ENCODE results near the gene PAPPA. TPM values are rescaled to one million over a fixed set of nuclear protein-coding genes. Genes with fewer than 3 reads are reported as not detected.

Gene PAPPA
- total RNA-seq, 1 experiment from 2014 or later: 2.5 TPM

GRCh38 chr9:116212986-116213692 is 59.5 kb downstream of the PAPPA start:
- Histone ChIP-seq H3K9me3 (replicated peaks) (no peaks in the 10 kb centered on the region), H3K4me1 (peaks cover 42% of the 10 kb centered on the region), H3K27me3 (no peaks in the 10 kb centered on the region), H3K36me3 (0 out of 2 replicates have a peak, but pooled peaks cover 3% of the 10 kb centered on the region), H3K27ac (peak overlapping the region; percentile 89), H3K4me3 (no peak overlapping the region)
- peak; percentile 73 to 87 for DNase-seq

GRCh38 chr9:116213693-116214047 is 60.1 kb downstream of the PAPPA start:
- H3K36me3 ChIP-seq: no peaks in the 10 kb centered on the region
- DNase-seq: peak; percentile 66 to 89
- no peaks in the 10 kb centered on the region for H3K9me3 ChIP-seq (replicated peaks)
- no peak overlapping the region for H3K4me3 ChIP-seq
- peak overlapping the region; percentile 89 for H3K27ac ChIP-seq
- peaks cover 37% of the 10 kb centered on the region for H3K4me1 ChIP-seq
- no peaks in the 10 kb centered on the region for H3K27me3 ChIP-seq

- no peak overlapping the region for H3K4me3 ChIP-seq
- H3K27me3 ChIP-seq: no peaks in the 10 kb centered on the region
- no peaks in the 10 kb centered on the region for H3K9me3 ChIP-seq (replicated peaks)
- H3K27ac ChIP-seq: no peak overlapping the region
- no peaks in the 10 kb centered on the region for H3K36me3 ChIP-seq
- peaks cover 16% of the 10 kb centered on the region for H3K4me1 ChIP-seq
- no peak for DNase-seq
Observed at GRCh38 chr9:116218399-116218798, 64.8 kb downstream of the PAPPA start.

- H3K4me3 ChIP-seq: no peak overlapping the region
- no peak overlapping the region for H3K27ac ChIP-seq
- peak; percentile 8 to 24 for DNase-seq
- H3K36me3 ChIP-seq: no peaks in the 10 kb centered on the region
- no peaks in the 10 kb centered on the region for H3K9me3 ChIP-seq (replicated peaks)
- H3K27me3 ChIP-seq: no peaks in the 10 kb centered on the region
- peaks cover 18% of the 10 kb centered on the region for H3K4me1 ChIP-seq
Observed at GRCh38 chr9:116219686-116220085, 66.1 kb downstream of the PAPPA start.

GRCh38 chr9:116223926-116224325 is 70.3 kb downstream of the PAPPA start:
- peaks cover 23% of the 10 kb centered on the region for H3K4me1 ChIP-seq
- H3K27ac ChIP-seq: peak overlapping the region; percentile 25; the same call in 1 of the 2 replicates
- H3K36me3 ChIP-seq: no peaks in the 10 kb centered on the region
- no peaks in the 10 kb centered on the region for H3K9me3 ChIP-seq (replicated peaks)
- no peak overlapping the region for H3K4me3 ChIP-seq
- no peaks in the 10 kb centered on the region for H3K27me3 ChIP-seq
- DNase-seq: peak; percentile 72 to 84

- Histone ChIP-seq H3K36me3 (no peaks in the 10 kb centered on the region), H3K4me1 (peaks cover 37% of the 10 kb centered on the region), H3K27me3 (no peaks in the 10 kb centered on the region), H3K9me3 (replicated peaks) (no peaks in the 10 kb centered on the region), H3K27ac (no peak overlapping the region), H3K4me3 (no peak overlapping the region)
- no peak for DNase-seq
Observed at GRCh38 chr9:116230051-116230632, 76.6 kb downstream of the PAPPA start.

- Histone ChIP-seq H3K27me3 (no peaks in the 10 kb centered on the region), H3K27ac (peak overlapping the region; percentile 28), H3K4me1 (peaks cover 37% of the 10 kb centered on the region), H3K36me3 (no peaks in the 10 kb centered on the region), H3K4me3 (no peak overlapping the region), H3K9me3 (replicated peaks) (no peaks in the 10 kb centered on the region)
- DNase-seq: peak; percentile 78 to 94
Observed at GRCh38 chr9:116232424-116233159, 79.0 kb downstream of the PAPPA start.

GRCh38 chr9:116233160-116233530 is 79.6 kb downstream of the PAPPA start:
- no peak for DNase-seq
- Histone ChIP-seq H3K27ac (peak overlapping the region; percentile 28), H3K9me3 (replicated peaks) (no peaks in the 10 kb centered on the region), H3K4me1 (peaks cover 37% of the 10 kb centered on the region), H3K27me3 (no peaks in the 10 kb centered on the region), H3K4me3 (no peak overlapping the region), H3K36me3 (no peaks in the 10 kb centered on the region)

GRCh38 chr9:116234081-116234480 is 80.5 kb downstream of the PAPPA start:
- Histone ChIP-seq H3K27me3 (no peaks in the 10 kb centered on the region), H3K27ac (peak overlapping the region; percentile 28), H3K4me3 (no peak overlapping the region), H3K4me1 (peaks cover 37% of the 10 kb centered on the region), H3K36me3 (no peaks in the 10 kb centered on the region), H3K9me3 (replicated peaks) (no peaks in the 10 kb centered on the region)
- peak; percentile 60 to 61 for DNase-seq

GRCh38 chr9:116236979-116237378 is 83.4 kb downstream of the PAPPA start:
- Histone ChIP-seq H3K9me3 (replicated peaks) (no peaks in the 10 kb centered on the region), H3K4me1 (peaks cover 26% of the 10 kb centered on the region), H3K36me3 (no peaks in the 10 kb centered on the region), H3K27ac (no peak overlapping the region), H3K27me3 (no peaks in the 10 kb centered on the region), H3K4me3 (no peak overlapping the region)
- no peak for DNase-seq

GRCh38 chr9:116237456-116237855 is 83.9 kb downstream of the PAPPA start:
- no peaks in the 10 kb centered on the region for H3K36me3 ChIP-seq
- DNase-seq: no peak
- H3K4me3 ChIP-seq: no peak overlapping the region
- H3K27me3 ChIP-seq: no peaks in the 10 kb centered on the region
- no peak overlapping the region for H3K27ac ChIP-seq
- peaks cover 22% of the 10 kb centered on the region for H3K4me1 ChIP-seq
- no peaks in the 10 kb centered on the region for H3K9me3 ChIP-seq (replicated peaks)

GRCh38 chr9:116238225-116238624 is 84.6 kb downstream of the PAPPA start:
- H3K9me3 ChIP-seq (replicated peaks): no peaks in the 10 kb centered on the region
- no peaks in the 10 kb centered on the region for H3K36me3 ChIP-seq
- no peaks in the 10 kb centered on the region for H3K27me3 ChIP-seq
- H3K4me1 ChIP-seq: peaks cover 14% of the 10 kb centered on the region
- H3K27ac ChIP-seq: no peak overlapping the region
- no peak overlapping the region for H3K4me3 ChIP-seq
- no peak for DNase-seq

GRCh38 chr9:116238776-116239340 is 85.3 kb downstream of the PAPPA start:
- H3K4me3 ChIP-seq: no peak overlapping the region
- DNase-seq: no peak
- peaks cover 8% of the 10 kb centered on the region for H3K4me1 ChIP-seq
- no peaks in the 10 kb centered on the region for H3K36me3 ChIP-seq
- H3K27ac ChIP-seq: no peak overlapping the region
- H3K9me3 ChIP-seq (replicated peaks): no peaks in the 10 kb centered on the region
- H3K27me3 ChIP-seq: no peaks in the 10 kb centered on the region

GRCh38 chr9:116243708-116244107 is 90.1 kb downstream of the PAPPA start:
- H3K9me3 ChIP-seq (replicated peaks): no peaks in the 10 kb centered on the region
- H3K27me3 ChIP-seq: no peaks in the 10 kb centered on the region
- no peak for DNase-seq
- H3K4me3 ChIP-seq: no peak overlapping the region
- H3K4me1 ChIP-seq: peaks cover 5% of the 10 kb centered on the region
- no peak overlapping the region for H3K27ac ChIP-seq
- H3K36me3 ChIP-seq: no peaks in the 10 kb centered on the region; the same call in 1 of the 2 replicates

GRCh38 chr9:116247284-116247683 is 93.7 kb downstream of the PAPPA start:
- no peaks in the 10 kb centered on the region for H3K27me3 ChIP-seq
- no peak for DNase-seq
- H3K4me1 ChIP-seq: peaks cover 5% of the 10 kb centered on the region
- H3K4me3 ChIP-seq: no peak overlapping the region
- no peak overlapping the region for H3K27ac ChIP-seq
- peaks cover 2% of the 10 kb centered on the region; the same call in 1 of the 2 replicates for H3K36me3 ChIP-seq
- no peaks in the 10 kb centered on the region for H3K9me3 ChIP-seq (replicated peaks)
